Parathyroid adenoma (tissue), 2 donors: ENCODE data around the gene SPI1.

Experiments
- H2AFZ ChIP-seq: fragments of 300-600 bp; sonication (generic); one replicate; pipeline ENCODE4 v1.7.0; 2017; ENCODE audit warnings: antibody characterized with exemption, mild to moderate bottlenecking
- H3K27ac ChIP-seq: fragments of 300-600 bp; sonication (generic); one replicate; pipeline ENCODE4 v1.7.0; 2017
- H3K27me3 ChIP-seq: fragments of 300-600 bp; sonication (generic); one replicate; pipeline ENCODE4 v1.7.0; 2017; ENCODE audit warnings: low read length; ENCODE audit not compliant: control insufficient read depth, insufficient read depth
- H3K36me3 ChIP-seq: fragments of 300-600 bp; sonication (generic); one replicate; pipeline ENCODE4 v1.7.0; 2017; ENCODE audit warnings: low read length; ENCODE audit not compliant: control insufficient read depth, insufficient read depth
- H3K4me1 ChIP-seq: fragments of 300-600 bp; sonication (generic); one replicate; pipeline ENCODE4 v1.7.0; 2017; ENCODE audit warnings: control low read depth
- H3K4me2 ChIP-seq: fragments of 300-600 bp; sonication (generic); one replicate; pipeline ENCODE4 v1.7.0; 2017; ENCODE audit warnings: low read length
- H3K4me3 ChIP-seq: fragments of 300-600 bp; sonication (generic); one replicate; pipeline ENCODE4 v1.7.0; 2017; ENCODE audit warnings: low read depth, low read length
- H3K79me2 ChIP-seq: fragments of 300-600 bp; sonication (generic); one replicate; pipeline ENCODE4 v1.7.0; 2017; ENCODE audit warnings: control low read depth
- H3K9ac ChIP-seq: fragments of 300-600 bp; sonication (generic); one replicate; pipeline ENCODE4 v1.7.0; 2017; ENCODE audit warnings: mild to moderate bottlenecking
- H3K9me3 ChIP-seq: fragments of 300-600 bp; sonication (generic); one replicate; pipeline ENCODE4 v1.7.0; 2017; ENCODE audit warnings: low read length; ENCODE audit not compliant: control insufficient read depth
- CTCF ChIP-seq: fragments of 300-600 bp; sonication (generic); IDR thresholded peaks from one replicate; pipeline ENCODE4 v1.7.0; 2017; ENCODE audit warnings: antibody characterized with exemption, mild to moderate bottlenecking
- donor health status: primary hyperparathyroidism.

The SPI1 gene

GRCh38 chr11:47333526-47333845 lies 44.9 kb downstream of the SPI1 start:
- Histone ChIP-seq H3K9me3 (no peaks in the 10 kb centered on the region), H3K9ac (no peak overlapping the region), H3K27ac (no peak overlapping the region), H3K36me3 (no peaks in the 10 kb centered on the region), H3K27me3 (no peaks in the 10 kb centered on the region), H3K4me2 (no peak overlapping the region), H3K4me3 (no peak overlapping the region), H3K79me2 (no peaks in the 10 kb centered on the region), H3K4me1 (peaks cover 15% of the 10 kb centered on the region), H2AFZ (no peak overlapping the region)
- no peak for TF ChIP-seq CTCF

GRCh38 chr11:47332791-47333525 lies 45.4 kb downstream of the SPI1 start:
- no peak overlapping the region for H3K27ac ChIP-seq
- peaks cover 15% of the 10 kb centered on the region for H3K4me1 ChIP-seq
- TF ChIP-seq CTCF: no peak

GRCh38 chr11:47332303-47332711 lies 46.0 kb downstream of the SPI1 start:
- no peak overlapping the region for H3K4me2 ChIP-seq
- no peak overlapping the region for H3K27ac ChIP-seq
- H3K27me3 ChIP-seq: no peaks in the 10 kb centered on the region
- no peaks in the 10 kb centered on the region for H3K9me3 ChIP-seq
- no peaks in the 10 kb centered on the region for H3K79me2 ChIP-seq
- H3K9ac ChIP-seq: no peak overlapping the region
- peaks cover 15% of the 10 kb centered on the region for H3K4me1 ChIP-seq
- no peak overlapping the region for H2AFZ ChIP-seq
- no peak overlapping the region for H3K4me3 ChIP-seq
- TF ChIP-seq CTCF: no peak
- H3K36me3 ChIP-seq: no peaks in the 10 kb centered on the region

More at GRCh38 chr11:47332791-47333525, 45.4 kb downstream of the SPI1 start:
- no peaks in the 10 kb centered on the region for H3K36me3 ChIP-seq
- no peak overlapping the region for H3K9ac ChIP-seq
- no peaks in the 10 kb centered on the region for H3K79me2 ChIP-seq
- H3K9me3 ChIP-seq: no peaks in the 10 kb centered on the region
- H3K4me3 ChIP-seq: no peak overlapping the region
- no peaks in the 10 kb centered on the region for H3K27me3 ChIP-seq
- no peak overlapping the region for H3K4me2 ChIP-seq
- no peak overlapping the region for H2AFZ ChIP-seq

- Histone ChIP-seq H3K27me3 (no peaks in the 10 kb centered on the region), H3K9me3 (no peaks in the 10 kb centered on the region), H3K9ac (no peak overlapping the region), H3K4me1 (peaks cover 15% of the 10 kb centered on the region), H3K4me2 (no peak overlapping the region), H3K27ac (no peak overlapping the region), H3K79me2 (no peaks in the 10 kb centered on the region), H2AFZ (no peak overlapping the region), H3K4me3 (no peak overlapping the region), H3K36me3 (no peaks in the 10 kb centered on the region)
- TF ChIP-seq CTCF: no peak
These were observed 46.7 kb downstream of the SPI1 start for GRCh38 chr11:47331454-47332302.
